ENCODE measurements around the gene OPRPN. TPM values are rescaled to one million over a fixed set of nuclear protein-coding genes. Genes with fewer than 3 reads are reported as not detected.

The OPRPN gene
- total and polyA plus RNA-seq, 2 experiments from 2014 or later: not detected

- no peaks in the 10 kb centered on the region for H3K27me3 ChIP-seq
- no peak overlapping the region for H2AFZ ChIP-seq
- no peak overlapping the region for H3K4me2 ChIP-seq
- no peaks in the 10 kb centered on the region for H3K79me2 ChIP-seq
- H3K27ac ChIP-seq: no peak overlapping the region
- no peak for TF ChIP-seq EZH2 (IDR thresholded peaks at IDR 0.05; ENCODE audit: borderline replicate concordance)
- no peak for TF ChIP-seq CTCF (IDR thresholded peaks at IDR 0.05; ENCODE audit: poor library complexity)
- no peak for TF ChIP-seq EZH2phosphoT487 (IDR thresholded peaks at IDR 0.05; ENCODE audit: low read depth, severe bottlenecking, unreplicated experiment)
- H3K4me1 ChIP-seq (ENCODE audit: insufficient read depth): no peaks in the 10 kb centered on the region
- no peak overlapping the region for H3K4me3 ChIP-seq
- H4K20me1 ChIP-seq (ENCODE audit: insufficient read depth, poor library complexity, severe bottlenecking): no peaks in the 10 kb centered on the region
- no peaks in the 10 kb centered on the region for H3K9me3 ChIP-seq (ENCODE audit: low read depth)
- no peaks in the 10 kb centered on the region for H3K36me3 ChIP-seq (replicated peaks; ENCODE audit: insufficient read depth, low read depth)
- peaks cover 3% of the 10 kb centered on the region for H3K9me2 ChIP-seq (replicated peaks; ENCODE audit: insufficient read depth)
- DNase-seq (ENCODE audit: low spot score): no peak
Measured at GRCh38 chr4:70442474-70442873, 44.7 kb downstream of the OPRPN start.

DNA sequence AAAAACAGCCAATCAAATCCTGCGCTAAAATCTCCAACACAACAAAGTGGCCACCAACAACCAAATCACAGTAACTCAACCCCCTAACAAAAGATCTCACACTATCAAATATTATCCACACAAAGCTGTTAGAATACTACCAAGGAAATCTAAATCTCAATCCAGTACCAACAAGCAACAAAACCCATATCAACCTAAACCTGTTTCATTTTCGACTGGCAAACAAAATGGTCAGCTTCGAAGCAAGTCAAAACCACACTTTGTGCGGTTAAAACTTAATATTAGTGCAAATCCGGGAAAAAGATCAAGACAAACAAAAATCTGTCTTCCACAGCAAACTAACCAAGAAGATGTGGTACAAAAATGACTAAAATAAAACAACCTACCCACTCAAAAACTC lies 45.6 kb downstream of the OPRPN start:
- H3K27ac ChIP-seq: no peak overlapping the region
- H3K4me2 ChIP-seq: no peak overlapping the region
- DNase-seq (ENCODE audit: low spot score): no peak
- no peaks in the 10 kb centered on the region for H3K79me2 ChIP-seq
- H3K9me3 ChIP-seq (ENCODE audit: low read depth): no peaks in the 10 kb centered on the region
- WGBS (ENCODE audit: low lambda C conversion rate, missing lambda C conversion rate): 91% methylated on average over 5 of the region's 5 CpGs
- H3K4me1 ChIP-seq (ENCODE audit: insufficient read depth): no peaks in the 10 kb centered on the region
- H4K20me1 ChIP-seq (ENCODE audit: insufficient read depth, poor library complexity, severe bottlenecking): no peaks in the 10 kb centered on the region
- no peak overlapping the region for H2AFZ ChIP-seq
- H3K4me3 ChIP-seq: no peak overlapping the region
- TF ChIP-seq CTCF (IDR thresholded peaks at IDR 0.05; ENCODE audit: poor library complexity) (no peak), EZH2phosphoT487 (IDR thresholded peaks at IDR 0.05; ENCODE audit: low read depth, severe bottlenecking, unreplicated experiment) (no peak), EZH2 (IDR thresholded peaks at IDR 0.05; ENCODE audit: borderline replicate concordance) (no peak)
- H3K36me3 ChIP-seq (replicated peaks; ENCODE audit: insufficient read depth, low read depth): no peaks in the 10 kb centered on the region
- H3K9me2 ChIP-seq (replicated peaks; ENCODE audit: insufficient read depth): peaks cover 3% of the 10 kb centered on the region
- no peaks in the 10 kb centered on the region for H3K27me3 ChIP-seq

DNA sequence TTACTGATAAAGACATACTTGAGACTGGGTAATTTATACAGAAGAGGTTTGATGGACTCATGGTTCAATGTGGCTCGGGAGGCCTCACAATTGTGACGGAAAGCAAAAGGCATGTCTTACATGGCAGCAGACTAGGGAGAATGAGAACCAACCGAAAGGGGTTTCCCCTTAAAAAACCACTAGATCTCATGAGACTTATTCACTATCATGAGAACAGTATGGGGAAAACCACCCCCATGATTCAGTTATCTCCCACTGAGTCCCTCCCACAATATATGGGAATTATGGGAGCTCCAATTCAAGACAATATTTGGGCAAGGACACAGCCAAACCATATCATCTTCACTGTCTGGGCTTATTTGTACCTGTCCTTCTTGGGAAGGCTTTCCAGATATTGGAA lies 51.5 kb downstream of the OPRPN start:
- H3K9me3 ChIP-seq (ENCODE audit: low read depth): no peaks in the 10 kb centered on the region
- no peak overlapping the region for H3K27ac ChIP-seq
- H3K4me1 ChIP-seq (ENCODE audit: insufficient read depth): no peaks in the 10 kb centered on the region
- H3K4me3 ChIP-seq: no peak overlapping the region
- H3K79me2 ChIP-seq: no peaks in the 10 kb centered on the region
- H4K20me1 ChIP-seq (ENCODE audit: insufficient read depth, poor library complexity, severe bottlenecking): no peaks in the 10 kb centered on the region
- no peak overlapping the region for H3K4me2 ChIP-seq
- no peaks in the 10 kb centered on the region for H3K27me3 ChIP-seq
- DNase-seq (ENCODE audit: low spot score): no peak
- TF ChIP-seq EZH2 (IDR thresholded peaks at IDR 0.05; ENCODE audit: borderline replicate concordance) (no peak), CTCF (IDR thresholded peaks at IDR 0.05; ENCODE audit: poor library complexity) (no peak), EZH2phosphoT487 (IDR thresholded peaks at IDR 0.05; ENCODE audit: low read depth, severe bottlenecking, unreplicated experiment) (no peak)
- H3K36me3 ChIP-seq (replicated peaks; ENCODE audit: insufficient read depth, low read depth): no peaks in the 10 kb centered on the region
- WGBS (ENCODE audit: low lambda C conversion rate, missing lambda C conversion rate): 90% methylated on average over 3 of the region's 3 CpGs
- H2AFZ ChIP-seq: no peak overlapping the region
- no peaks in the 10 kb centered on the region for H3K9me2 ChIP-seq (replicated peaks; ENCODE audit: insufficient read depth)

DNA sequence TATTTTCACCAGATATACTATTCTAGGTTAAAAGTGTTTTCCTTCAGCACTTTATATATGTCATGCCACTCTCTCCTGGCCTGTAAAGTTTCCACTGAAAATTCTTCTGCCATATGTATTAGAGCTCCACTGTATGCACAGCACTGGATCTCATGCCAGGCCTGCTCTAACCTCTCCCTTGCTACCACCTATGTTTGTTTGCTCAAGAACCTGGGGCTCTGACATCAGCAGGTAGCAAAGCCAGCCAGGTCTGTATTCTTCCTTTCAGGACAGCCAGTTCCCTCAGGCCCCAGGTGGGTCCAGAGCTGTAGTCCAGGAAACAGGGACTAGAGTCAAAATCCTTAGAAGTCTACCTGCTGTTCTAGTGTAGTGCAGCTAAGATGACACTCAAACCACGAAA lies 55.2 kb downstream of the OPRPN start:
- TF ChIP-seq CTCF (IDR thresholded peaks at IDR 0.05; ENCODE audit: poor library complexity) (no peak), EZH2 (IDR thresholded peaks at IDR 0.05; ENCODE audit: borderline replicate concordance) (no peak), EZH2phosphoT487 (IDR thresholded peaks at IDR 0.05; ENCODE audit: low read depth, severe bottlenecking, unreplicated experiment) (no peak)

More for the DNA sequence above, 55.2 kb downstream of the OPRPN start:
- WGBS (ENCODE audit: low lambda C conversion rate, missing lambda C conversion rate): 23% methylated on average over 1 of the region's 1 CpG
- Histone ChIP-seq H3K36me3 (replicated peaks; ENCODE audit: insufficient read depth, low read depth) (no peaks in the 10 kb centered on the region), H3K9me2 (replicated peaks; ENCODE audit: insufficient read depth) (no peaks in the 10 kb centered on the region), H4K20me1 (ENCODE audit: insufficient read depth, poor library complexity, severe bottlenecking) (no peaks in the 10 kb centered on the region), H3K9me3 (ENCODE audit: low read depth) (no peaks in the 10 kb centered on the region), H3K4me3 (no peak overlapping the region), H3K79me2 (no peaks in the 10 kb centered on the region), H3K27me3 (no peaks in the 10 kb centered on the region), H3K4me1 (ENCODE audit: insufficient read depth) (no peaks in the 10 kb centered on the region), H3K27ac (no peak overlapping the region), H3K4me2 (no peak overlapping the region), H2AFZ (no peak overlapping the region)
- DNase-seq (ENCODE audit: low spot score): no peak
